Endodermal cell (in vitro differentiated cells): ENCODE results near the gene HSF4. TPM values are rescaled to one million over a fixed set of nuclear protein-coding genes. Genes with fewer than 3 reads are reported as not detected.

Experiments
- DNase-seq: peaks from one replicate; pipeline ENCODE4 v3.0.0-alpha.2; 2017
- H3K27ac ChIP-seq: 2 replicates; pipeline ENCODE4 v1.5.1; 2013; ENCODE audit warnings: mild to moderate bottlenecking, low read depth, low read length, moderate library complexity
- H3K27me3 ChIP-seq: 2 replicates; pipeline ENCODE4 v1.6.1; 2013; ENCODE audit warnings: mild to moderate bottlenecking, low read length, moderate library complexity; ENCODE audit not compliant: insufficient read depth, control insufficient read depth, poor library complexity, severe bottlenecking
- H3K36me3 ChIP-seq: 2 replicates; pipeline ENCODE4 v1.7.0; 2013; ENCODE audit warnings: mild to moderate bottlenecking, low read length, moderate library complexity; ENCODE audit not compliant: control insufficient read depth, insufficient read depth
- H3K4me1 ChIP-seq: one replicate; pipeline ENCODE4 v1.7.0; 2013; ENCODE audit warnings: low read length; ENCODE audit not compliant: control insufficient read depth, insufficient read depth
- H3K4me3 ChIP-seq: 2 replicates; pipeline ENCODE4 v1.5.1; 2013; ENCODE audit warnings: mild to moderate bottlenecking, low read length, moderate library complexity
- H3K9ac ChIP-seq: 2 replicates; pipeline ENCODE4 v1.6.1; 2013; ENCODE audit warnings: mild to moderate bottlenecking, low read length, moderate library complexity; ENCODE audit not compliant: poor library complexity, severe bottlenecking; ENCODE audit errors: extremely low read depth
- H3K9me3 ChIP-seq: 2 replicates; pipeline ENCODE4 v1.6.1; 2013; ENCODE audit warnings: mild to moderate bottlenecking, low read length, moderate library complexity; ENCODE audit not compliant: control insufficient read depth
- H3K27ac Mint-ChIP-seq: 2 replicates; pipeline ENCODE4 v1.8.0; 2020; ENCODE audit warnings: mixed read lengths
- H3K27me3 Mint-ChIP-seq: 2 replicates; pipeline ENCODE4 v1.8.0; 2021; ENCODE audit warnings: mild to moderate bottlenecking, mixed read lengths; ENCODE audit not compliant: insufficient read depth
- H3K36me3 Mint-ChIP-seq: 2 replicates; pipeline ENCODE4 v1.8.0; 2020; ENCODE audit warnings: low read depth, mixed read lengths
- H3K4me1 Mint-ChIP-seq: 2 replicates; pipeline ENCODE4 v1.8.0; 2020; ENCODE audit warnings: mixed read lengths
- H3K4me3 Mint-ChIP-seq: 2 replicates; pipeline ENCODE4 v1.8.0; 2020; ENCODE audit warnings: mild to moderate bottlenecking, moderate library complexity, mixed read lengths
- H3K9me3 Mint-ChIP-seq: 2 replicates; pipeline ENCODE4 v1.8.0; 2020; ENCODE audit warnings: mild to moderate bottlenecking, mixed read lengths
- WGBS, 2 experiments: methylation state at CpG; one replicate each; pipeline versions ENCODE4 v1.1.5 to v1.1.7; 2013; ENCODE audit warnings: missing lambda C conversion rate in 2 of 2, mixed read lengths in 1 of 2; ENCODE audit not compliant: insufficient coverage in 1 of 2, insufficient read length in 1 of 2; 5-methylcytosine and 5-hydroxymethylcytosine counted together
- total RNA-seq, 2 donors: library from RNA; stranded (reverse); fragmentation: NEBNext Ultra II Directional in 1 of 2; extraction: Animal tissue kit (Norgen Biotek cat#: 25700) in 1 of 2; gene quantifications; 2 replicates in 1 of 2; 3 replicates in 1 of 2; pipeline ENCODE4 v1.2.1, GENCODE V29; 2021
- TF ChIP-seq, protein P1 (sequence below): fragments of 200-600 bp; sonication (generic); conservative IDR thresholded peaks from 2 replicates; pipeline ENCODE4 v1.5.0; 2021; ENCODE audit warnings: antibody characterized with exemption, mild to moderate bottlenecking

HSF4 gene
- total RNA-seq, 2 donors from 2014 or later = 2.0 to 6.8 TPM

DNA sequence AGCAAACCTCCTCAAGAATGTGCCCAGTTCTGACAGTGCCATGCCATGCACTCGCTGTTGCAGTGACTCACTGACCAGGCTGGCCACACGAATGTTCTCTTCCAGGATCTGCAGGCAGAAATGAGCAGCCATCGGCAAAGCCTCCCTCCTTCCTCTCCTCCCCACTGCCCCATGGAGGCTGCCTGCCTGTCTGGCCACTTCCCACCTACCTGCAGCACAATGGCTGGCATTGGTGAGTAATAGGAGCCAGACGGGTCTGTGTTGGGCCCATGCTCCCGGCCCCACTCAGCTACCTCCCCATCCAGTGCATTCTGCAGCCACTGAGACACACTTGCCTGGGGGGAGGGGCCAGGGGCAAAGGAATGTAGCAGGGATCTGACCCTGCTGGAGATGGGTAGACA is 22.0 kb downstream of the HSF4 start:
- no peak overlapping the region for H3K4me3 ChIP-seq
- peaks cover 14% of the 10 kb centered on the region for H3K4me1 Mint-ChIP-seq
- TF ChIP-seq, protein P1, sequence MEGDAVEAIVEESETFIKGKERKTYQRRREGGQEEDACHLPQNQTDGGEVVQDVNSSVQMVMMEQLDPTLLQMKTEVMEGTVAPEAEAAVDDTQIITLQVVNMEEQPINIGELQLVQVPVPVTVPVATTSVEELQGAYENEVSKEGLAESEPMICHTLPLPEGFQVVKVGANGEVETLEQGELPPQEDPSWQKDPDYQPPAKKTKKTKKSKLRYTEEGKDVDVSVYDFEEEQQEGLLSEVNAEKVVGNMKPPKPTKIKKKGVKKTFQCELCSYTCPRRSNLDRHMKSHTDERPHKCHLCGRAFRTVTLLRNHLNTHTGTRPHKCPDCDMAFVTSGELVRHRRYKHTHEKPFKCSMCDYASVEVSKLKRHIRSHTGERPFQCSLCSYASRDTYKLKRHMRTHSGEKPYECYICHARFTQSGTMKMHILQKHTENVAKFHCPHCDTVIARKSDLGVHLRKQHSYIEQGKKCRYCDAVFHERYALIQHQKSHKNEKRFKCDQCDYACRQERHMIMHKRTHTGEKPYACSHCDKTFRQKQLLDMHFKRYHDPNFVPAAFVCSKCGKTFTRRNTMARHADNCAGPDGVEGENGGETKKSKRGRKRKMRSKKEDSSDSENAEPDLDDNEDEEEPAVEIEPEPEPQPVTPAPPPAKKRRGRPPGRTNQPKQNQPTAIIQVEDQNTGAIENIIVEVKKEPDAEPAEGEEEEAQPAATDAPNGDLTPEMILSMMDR = no peak
- H3K4me1 ChIP-seq = peaks cover 8% of the 10 kb centered on the region
- H3K36me3 Mint-ChIP-seq = no peaks in the 10 kb centered on the region
- H3K27me3 ChIP-seq = peaks cover 21% of the 10 kb centered on the region
- H3K9ac ChIP-seq = no peak overlapping the region
- H3K4me3 Mint-ChIP-seq = no peak overlapping the region
- H3K36me3 ChIP-seq = no peaks in the 10 kb centered on the region
- 49 to 64% methylated on average over 3 to 5 of the region's 5 CpGs for WGBS, 2 experiments
- no peak overlapping the region for H3K27ac ChIP-seq
- H3K27ac Mint-ChIP-seq = no peak overlapping the region
- H3K9me3 ChIP-seq = no peaks in the 10 kb centered on the region
- peaks cover 23% of the 10 kb centered on the region for H3K27me3 Mint-ChIP-seq
- H3K9me3 Mint-ChIP-seq = no peaks in the 10 kb centered on the region
- peak; percentile 82 for DNase-seq

DNA sequence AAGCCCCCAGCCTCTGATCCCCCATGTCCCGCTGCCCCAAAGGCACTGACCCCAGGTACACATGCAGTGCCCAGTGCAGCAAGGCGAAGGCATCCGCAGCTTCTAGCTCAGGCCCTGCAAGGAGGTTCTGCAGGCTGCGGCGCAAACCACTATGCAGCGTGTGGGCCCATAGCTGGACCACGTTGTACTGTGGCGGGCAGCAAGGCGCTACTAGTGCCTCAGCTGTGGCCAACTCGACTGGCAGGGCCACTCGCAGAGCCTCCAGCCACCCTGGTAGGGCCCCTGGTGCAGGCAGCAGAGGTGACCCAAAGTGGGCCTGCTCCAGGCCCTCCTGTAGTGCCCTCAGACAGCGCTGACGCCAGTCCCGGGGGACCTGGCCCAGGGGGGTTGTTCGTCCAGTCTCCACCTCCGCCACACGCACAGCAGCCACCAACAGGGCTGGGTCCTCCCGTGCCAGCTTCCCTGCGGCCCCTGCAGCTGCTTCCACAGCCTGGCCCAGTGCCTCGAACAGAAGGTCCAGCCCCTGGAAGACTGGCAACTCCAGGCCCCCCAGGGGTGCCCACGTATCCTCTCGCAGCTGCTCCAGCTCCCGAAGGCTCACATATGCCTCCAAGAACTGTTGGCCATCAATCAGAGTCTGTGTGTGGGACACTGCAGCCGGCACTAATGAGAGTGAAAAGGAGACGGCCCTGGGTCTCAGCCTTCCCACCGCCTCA is 22.8 kb downstream of the HSF4 start:
- TF ChIP-seq, protein P1 = no peak
- H3K36me3 Mint-ChIP-seq = no peaks in the 10 kb centered on the region

DNA sequence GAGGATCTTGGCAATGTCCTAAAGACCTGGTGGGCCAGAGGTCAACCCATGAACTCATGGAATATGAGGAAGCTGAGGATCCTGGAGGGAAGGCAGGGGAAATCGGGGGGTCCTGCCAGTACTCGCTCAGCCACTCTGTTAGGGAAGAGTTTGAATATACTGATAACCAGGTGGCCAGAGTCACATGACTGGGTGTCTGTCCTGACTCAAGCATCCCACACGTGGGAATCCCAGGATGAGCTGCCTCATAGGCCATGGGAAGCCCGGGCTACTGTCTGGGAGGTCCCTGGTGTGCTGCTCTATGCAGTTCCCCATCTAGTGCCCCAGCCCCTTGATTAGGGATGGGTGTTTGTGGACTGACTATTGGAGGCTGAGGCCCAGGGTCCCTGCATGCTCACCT is 23.8 kb downstream of the HSF4 start:
- H3K27ac Mint-ChIP-seq = no peak overlapping the region
- no peak overlapping the region for H3K27ac ChIP-seq
- H3K9me3 ChIP-seq = no peaks in the 10 kb centered on the region
- WGBS, 2 experiments = 89 to 90% methylated on average over 4 of the region's 4 CpGs
- TF ChIP-seq, protein P1 = no peak
- no peak for DNase-seq
- H3K4me1 Mint-ChIP-seq = peaks cover 20% of the 10 kb centered on the region
- H3K9me3 Mint-ChIP-seq = no peaks in the 10 kb centered on the region
- H3K4me1 ChIP-seq = peaks cover 11% of the 10 kb centered on the region
- H3K9ac ChIP-seq = no peak overlapping the region
- H3K36me3 ChIP-seq = peaks cover 3% of the 10 kb centered on the region
- H3K27me3 Mint-ChIP-seq = peaks cover 23% of the 10 kb centered on the region
- H3K4me3 Mint-ChIP-seq = no peak overlapping the region
- H3K27me3 ChIP-seq = peaks cover 21% of the 10 kb centered on the region
- no peak overlapping the region for H3K4me3 ChIP-seq
- peaks cover 4% of the 10 kb centered on the region for H3K36me3 Mint-ChIP-seq

More for the DNA sequence above, 22.8 kb downstream of the HSF4 start:
- Histone ChIP-seq H3K4me1 (peaks cover 8% of the 10 kb centered on the region), H3K27ac (no peak overlapping the region), H3K9ac (no peak overlapping the region), H3K36me3 (no peaks in the 10 kb centered on the region), H3K4me3 (no peak overlapping the region), H3K27me3 (peaks cover 21% of the 10 kb centered on the region), H3K9me3 (no peaks in the 10 kb centered on the region)
- H3K27ac Mint-ChIP-seq = no peak overlapping the region
- peaks cover 14% of the 10 kb centered on the region for H3K4me1 Mint-ChIP-seq
- H3K9me3 Mint-ChIP-seq = no peaks in the 10 kb centered on the region
- WGBS, 2 experiments = 92 to 93% methylated on average over 23 to 26 of the region's 26 CpGs
- DNase-seq = no peak
- no peak overlapping the region for H3K4me3 Mint-ChIP-seq
- H3K27me3 Mint-ChIP-seq = peaks cover 23% of the 10 kb centered on the region
